T-helper 1 cell treated with Interleukin-12 subunit alpha and Interleukin-12 subunit beta and Interleukin-4 antibody, amounts not matched to agents 30 μg/mL and 1 μg/mL, for 36 hours (primary cell): ENCODE data around the gene PRUNE1.

Experiments used
- H3K27ac Mint-ChIP-seq: one replicate; pipeline ENCODE4 v1.8.0; 2021; ENCODE audit warnings: mild to moderate bottlenecking, mixed read lengths
- H3K27me3 Mint-ChIP-seq: one replicate; pipeline ENCODE4 v1.8.0; 2021; ENCODE audit warnings: low read depth, mixed read lengths
- H3K36me3 Mint-ChIP-seq: one replicate; pipeline ENCODE4 v1.8.0; 2021; ENCODE audit warnings: low read depth, mixed read lengths
- H3K4me1 Mint-ChIP-seq: one replicate; pipeline ENCODE4 v1.8.0; 2021; ENCODE audit warnings: low read depth, mixed read lengths
- H3K4me3 Mint-ChIP-seq: one replicate; pipeline ENCODE4 v1.8.0; 2021; ENCODE audit warnings: mild to moderate bottlenecking, moderate library complexity, mixed read lengths
- H3K9me3 Mint-ChIP-seq: one replicate; pipeline ENCODE4 v1.8.0; 2021; ENCODE audit warnings: mixed read lengths

PRUNE1 gene

GRCh38 chr1:151060657-151061421 is 52.6 kb downstream of the PRUNE1 start:
- H3K4me1 Mint-ChIP-seq = peaks cover 35% of the 10 kb centered on the region
- H3K27ac Mint-ChIP-seq = peak overlapping the region; percentile 95
- no peaks in the 10 kb centered on the region for H3K9me3 Mint-ChIP-seq
- peak overlapping the region; percentile 99 for H3K4me3 Mint-ChIP-seq
- peaks cover 33% of the 10 kb centered on the region for H3K36me3 Mint-ChIP-seq
- no peaks in the 10 kb centered on the region for H3K27me3 Mint-ChIP-seq

- H3K9me3 Mint-ChIP-seq = no peaks in the 10 kb centered on the region
- H3K36me3 Mint-ChIP-seq = peaks cover 27% of the 10 kb centered on the region
- peaks cover 28% of the 10 kb centered on the region for H3K4me1 Mint-ChIP-seq
- no peaks in the 10 kb centered on the region for H3K27me3 Mint-ChIP-seq
- H3K27ac Mint-ChIP-seq = no peak overlapping the region
- no peak overlapping the region for H3K4me3 Mint-ChIP-seq
Observed at GRCh38 chr1:151061704-151062103, 53.5 kb downstream of the PRUNE1 start.

GRCh38 chr1:151062741-151063371 is 54.6 kb downstream of the PRUNE1 start:
- Mint-ChIP-seq H3K4me1 (peaks cover 20% of the 10 kb centered on the region), H3K27ac (no peak overlapping the region), H3K36me3 (peaks cover 19% of the 10 kb centered on the region), H3K4me3 (no peak overlapping the region), H3K27me3 (no peaks in the 10 kb centered on the region), H3K9me3 (no peaks in the 10 kb centered on the region)

GRCh38 chr1:151065089-151065645 is 56.9 kb downstream of the PRUNE1 start:
- no peak overlapping the region for H3K27ac Mint-ChIP-seq
- H3K36me3 Mint-ChIP-seq = peaks cover 10% of the 10 kb centered on the region
- H3K9me3 Mint-ChIP-seq = no peaks in the 10 kb centered on the region
- H3K4me3 Mint-ChIP-seq = no peak overlapping the region
- H3K27me3 Mint-ChIP-seq = no peaks in the 10 kb centered on the region
- peaks cover 14% of the 10 kb centered on the region for H3K4me1 Mint-ChIP-seq

DNA sequence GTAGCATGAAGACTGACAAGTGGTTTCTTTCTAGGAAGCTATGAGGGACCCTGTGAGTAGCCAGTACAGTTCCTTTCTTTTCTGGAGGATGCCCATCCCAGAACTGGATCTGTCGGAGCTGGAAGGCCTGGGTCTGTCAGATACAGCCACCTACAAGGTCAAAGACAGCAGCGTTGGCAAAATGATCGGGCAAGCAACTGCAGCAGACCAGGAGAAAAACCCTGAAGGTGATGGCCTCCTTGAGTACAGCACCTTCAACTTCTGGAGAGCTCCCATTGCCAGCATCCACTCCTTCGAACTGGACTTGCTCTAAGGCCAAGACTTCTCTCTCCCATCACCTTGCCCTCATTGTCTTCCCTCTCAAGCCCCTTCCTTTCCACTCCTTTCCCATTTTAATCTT is 58.9 kb downstream of the PRUNE1 start:
- no peak overlapping the region for H3K27ac Mint-ChIP-seq
- H3K36me3 Mint-ChIP-seq = peaks cover 14% of the 10 kb centered on the region
- no peaks in the 10 kb centered on the region for H3K27me3 Mint-ChIP-seq
- no peak overlapping the region for H3K4me3 Mint-ChIP-seq
- no peaks in the 10 kb centered on the region for H3K9me3 Mint-ChIP-seq
- peaks cover 15% of the 10 kb centered on the region for H3K4me1 Mint-ChIP-seq

DNA sequence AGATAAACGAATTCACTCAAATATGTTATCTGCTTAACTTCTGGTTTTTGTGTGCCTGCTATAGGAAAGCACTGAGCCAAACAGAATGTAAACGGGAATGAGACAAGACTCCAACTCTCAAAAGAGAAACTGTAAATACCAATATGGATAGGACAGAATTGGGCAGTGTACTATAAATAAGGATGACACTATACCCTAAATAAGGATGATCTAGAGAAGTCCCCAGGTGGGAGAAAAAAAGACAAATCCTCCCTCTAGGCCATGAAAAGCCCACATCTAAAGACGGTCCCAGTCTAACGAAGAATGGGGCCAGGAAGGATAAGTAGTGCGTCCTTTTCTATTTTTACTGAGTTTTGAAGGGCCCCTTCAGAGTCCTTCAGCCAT is 60.8 kb downstream of the PRUNE1 start:
- peak overlapping the region; percentile 68 for H3K27ac Mint-ChIP-seq
- H3K36me3 Mint-ChIP-seq = peaks cover 17% of the 10 kb centered on the region
- H3K4me3 Mint-ChIP-seq = peak overlapping the region; percentile 51
- H3K27me3 Mint-ChIP-seq = no peaks in the 10 kb centered on the region
- peaks cover 13% of the 10 kb centered on the region for H3K4me1 Mint-ChIP-seq
- no peaks in the 10 kb centered on the region for H3K9me3 Mint-ChIP-seq

- Mint-ChIP-seq H3K27ac (peak within 1 kb of the TSS; percentile 99), H3K9me3 (no peaks in the 10 kb centered on the region), H3K27me3 (no peaks in the 10 kb centered on the region)
Observed at GRCh38 chr1:151070474-151071276, 62.4 kb downstream of the PRUNE1 start, which contains the start of gene GABPB2. Gene GABPB2, plus strand, starts transcription at chr1:151070761. Its CDS starts 17,429 bp downstream, at chr1:151088190.

GRCh38 chr1:151072224-151072623 is 64.0 kb downstream of the PRUNE1 start:
- peaks cover 14% of the 10 kb centered on the region for H3K36me3 Mint-ChIP-seq
- no peaks in the 10 kb centered on the region for H3K27me3 Mint-ChIP-seq
- no peak overlapping the region for H3K4me3 Mint-ChIP-seq
- H3K4me1 Mint-ChIP-seq = peaks cover 12% of the 10 kb centered on the region
- no peaks in the 10 kb centered on the region for H3K9me3 Mint-ChIP-seq
- no peak overlapping the region for H3K27ac Mint-ChIP-seq

More at GRCh38 chr1:151070474-151071276, 62.4 kb downstream of the PRUNE1 start, which contains the start of gene GABPB2:
- peaks cover 17% of the 10 kb centered on the region for H3K36me3 Mint-ChIP-seq
- peak within 1 kb of the TSS; percentile 97 for H3K4me3 Mint-ChIP-seq
- H3K4me1 Mint-ChIP-seq = peaks cover 12% of the 10 kb centered on the region
